A673 (cell line): ENCODE measurements around the gene GABRD.

Experiments used
- CTCF ChIP-seq: fragments of 300-800, 200-600 bp; sonication (generic); conservative IDR thresholded peaks from 2 replicates; pipeline ENCODE4 v1.5.1; 2017; ENCODE audit warnings: low read depth, mild to moderate bottlenecking, antibody characterized with exemption, low read length, moderate library complexity, mixed read lengths
- EZH2 ChIP-seq: fragments of 200-600 bp; sonication (generic); IDR thresholded peaks from 2 replicates; pipeline ENCODE4 v1.6.1; 2017; ENCODE audit warnings: borderline replicate concordance, low read depth, mild to moderate bottlenecking, mixed read lengths, antibody characterized with exemption, low read length; ENCODE audit not compliant: poor library complexity, severe bottlenecking

GRCh38 chr1:2032737-2033136 is 13.6 kb downstream of the GABRD start:
- TF ChIP-seq CTCF (no peak), EZH2 (no peak)
